Stomach (tissue), 9 donors: ENCODE data around the gene THEM4. TPM values are rescaled to one million over a fixed set of nuclear protein-coding genes. Genes with fewer than 3 reads are reported as not detected.
"Not testable (repeated sequence)": the region's sequence is repeated elsewhere in the genome, so short reads cannot be mapped to it uniquely, and the experiment has no call there.

Experiments
- DNase-seq, 2 donors: peaks; one replicate each; pipeline versions ENCODE4 v3.0.0 to v3.0.0-alpha.2; 2013 to 2019
- H3K27ac ChIP-seq, 5 donors: fragments of 200-600 bp in 4 of 5; sonication (generic) in 4 of 5; one replicate each; pipeline ENCODE4 v1.5.1; 2013 to 2019; ENCODE audit warnings: mild to moderate bottlenecking in 1 of 5, moderate library complexity in 1 of 5
- H3K27me3 ChIP-seq, 3 donors: fragments of 200-600 bp; sonication (generic); one replicate each; pipeline ENCODE4 v1.5.1; 2017 to 2019; ENCODE audit warnings: mixed run types in 1 of 3
- H3K36me3 ChIP-seq, 4 donors: fragments of 200-600 bp; sonication (generic); 1 replicate in 3 of 4; 2 replicates in 1 of 4; pipeline ENCODE4 v1.5.1; 2016 to 2019
- H3K4me1 ChIP-seq, 4 donors: fragments of 200-600 bp; sonication (generic); one replicate each; pipeline ENCODE4 v1.5.1; 2016 to 2019
- H3K4me3 ChIP-seq, 4 donors: fragments of 200-600 bp; sonication (generic) in 3 of 4; one replicate each; pipeline ENCODE4 v1.5.1; 2016 to 2019; ENCODE audit warnings: mild to moderate bottlenecking in 1 of 4
- H3K9me3 ChIP-seq, 4 donors: fragments of 200-600 bp; sonication (generic); one replicate each; pipeline ENCODE4 v1.5.1; 2016 to 2019
- CTCF ChIP-seq, 7 experiments: fragments of 450-650 bp in 4 of 7; fragments of 200-600 bp in 3 of 7; sonication (generic) in 3 of 7; IDR thresholded peaks; one replicate each; pipeline ENCODE4 v1.5.1; 2016 to 2019; ENCODE audit warnings: antibody characterized with exemption in 7 of 7, control low read depth in 2 of 7, mild to moderate bottlenecking in 1 of 7
- EP300 ChIP-seq: sonication (generic); formaldehyde crosslinking; IDR thresholded peaks from one replicate; pipeline ENCODE4 v1.6.1; 2017; ENCODE audit warnings: antibody characterized with exemption
- POLR2A ChIP-seq, 4 donors: fragments of 450-650 bp; IDR thresholded peaks; one replicate each; pipeline ENCODE4 v1.6.1; 2016; ENCODE audit warnings: antibody characterized with exemption in 4 of 4, control low read depth in 2 of 4, mild to moderate bottlenecking in 1 of 4, moderate library complexity in 1 of 4
- POLR2AphosphoS5 ChIP-seq, 3 donors: sonication (generic); formaldehyde crosslinking; IDR thresholded peaks; one replicate each; pipeline ENCODE4 v1.6.1; 2016; ENCODE audit warnings: antibody characterized with exemption in 3 of 3
- WGBS, 5 donors: extraction: QIAGEN DNeasy Blood & Tissue Kit in 3 of 5; methylation state at CpG; one replicate each; pipeline versions ENCODE4 v1.1.5 to v1.1.7; 2013 to 2018; 5-methylcytosine and 5-hydroxymethylcytosine counted together
- intact Hi-C: fragments of 100-400 bp; cut with DNase I; formaldehyde crosslinking; loops from one replicate; pipeline ENCODE4 v1.15.1; 2023; ENCODE audit warnings: low total_unique reads
- polyA plus RNA-seq, 3 donors: library from polyadenylated mRNA; stranded (reverse); fragments of 200-250 nt; gene quantifications; one replicate each; pipeline ENCODE4 v1.2.3, GENCODE V29; 2013
- total RNA-seq, 5 donors: library from RNA; depleted of rRNA; stranded (reverse); fragments of >200 nt; gene quantifications; one replicate each; pipeline versions ENCODE4 v1.1.0 to v1.2.3, GENCODE V29; 2014 to 2016
- donor health status: healthy with polysubstance abuse.
- donor health status: Bipolar disorder and iron deficiency.
- donor health status: healthy.

The THEM4 gene
- total and polyA plus RNA-seq, 8 donors: 0.89 to 48.4 (median 11.1) TPM

- Histone ChIP-seq H3K36me3 (peaks cover 0 to 26% (median 12%) of the 10 kb centered on the region in 4 donors), H3K9me3 (no peaks in the 10 kb centered on the region), H3K4me1 (no peaks in the 10 kb centered on the region), H3K27ac (no peak overlapping the region), H3K4me3 (no peak overlapping the region), H3K27me3 (no peaks in the 10 kb centered on the region)
- intact Hi-C loops: no loop called here
- TF ChIP-seq EP300: no peak
- no peak for TF ChIP-seq POLR2A (IDR thresholded peaks at IDR 0.05)
- TF ChIP-seq POLR2AphosphoS5 (IDR thresholded peaks at IDR 0.05): no peak
- no peak for TF ChIP-seq CTCF (IDR thresholded peaks at IDR 0.05)
- DNase-seq: no peak
- 92 to 99% (median 95%) methylated on average over 2 of the region's 2 CpGs for WGBS, 5 donors
Measured at GRCh38 chr1:151882466-151882865, 26.8 kb downstream of the THEM4 start.

GRCh38 chr1:151881479-151881878 lies 27.8 kb downstream of the THEM4 start:
- intact Hi-C loops: no loop called here
- peaks cover 0 to 24% (median 7%) of the 10 kb centered on the region in 4 donors for H3K36me3 ChIP-seq
- DNase-seq: no peak
- 44 to 55% (median 48%) methylated on average over 2 of the region's 2 CpGs for WGBS, 5 donors
- no peak overlapping the region for H3K4me3 ChIP-seq
- no peak overlapping the region for H3K27ac ChIP-seq
- no peaks in the 10 kb centered on the region for H3K9me3 ChIP-seq
- H3K4me1 ChIP-seq: no peaks in the 10 kb centered on the region
- no peak for TF ChIP-seq POLR2AphosphoS5 (IDR thresholded peaks at IDR 0.05)
- no peak for TF ChIP-seq EP300
- no peak for TF ChIP-seq CTCF (IDR thresholded peaks at IDR 0.05)
- TF ChIP-seq POLR2A (IDR thresholded peaks at IDR 0.05): no peak
- no peaks in the 10 kb centered on the region for H3K27me3 ChIP-seq

GRCh38 chr1:151875419-151876097 lies 33.8 kb downstream of the THEM4 start:
- intact Hi-C loops: no loop called here
- 89 to 98% (median 96%) methylated on average over 1 of the region's 1 CpG for WGBS, 5 donors
- no peak for TF ChIP-seq CTCF (IDR thresholded peaks at IDR 0.05)
- TF ChIP-seq POLR2A (IDR thresholded peaks at IDR 0.05): no peak
- TF ChIP-seq POLR2AphosphoS5 (IDR thresholded peaks at IDR 0.05): no peak

GRCh38 chr1:151872776-151873175 lies 36.5 kb downstream of the THEM4 start:
- 67 to 82% (median 79%) methylated on average over 7 to 9 of the region's 9 CpGs for WGBS, 5 donors
- not testable (repeated sequence) for H3K27ac ChIP-seq

More at GRCh38 chr1:151875419-151876097, 33.8 kb downstream of the THEM4 start:
- no peaks in the 10 kb centered on the region for H3K4me1 ChIP-seq
- H3K9me3 ChIP-seq: no peaks in the 10 kb centered on the region
- DNase-seq: no peak
- no peak overlapping the region for H3K4me3 ChIP-seq
- no peaks in the 10 kb centered on the region for H3K27me3 ChIP-seq
- no peak overlapping the region for H3K27ac ChIP-seq
- H3K36me3 ChIP-seq: peaks cover 4 to 49% (median 21%) of the 10 kb centered on the region in 4 donors

More at GRCh38 chr1:151872776-151873175, 36.5 kb downstream of the THEM4 start:
- DNase-seq, intact Hi-C loops, H3K4me3 ChIP-seq, H3K27me3 ChIP-seq, H3K4me1 ChIP-seq, H3K9me3 ChIP-seq: not testable (repeated sequence)
- peaks cover 4 to 42% (median 21%) of the 10 kb centered on the region in 4 donors for H3K36me3 ChIP-seq
